ENCODE data around the gene WNK1. TPM values are rescaled to one million over a fixed set of nuclear protein-coding genes. Genes with fewer than 3 reads are reported as not detected.
"Not testable (repeated sequence)": the region's sequence is repeated elsewhere in the genome, so short reads cannot be mapped to it uniquely, and the experiment has no call there.

Gene WNK1
- total RNA-seq, result 215 TPM
- long read RNA-seq, transcript WNK1-203 (3 exons, 1,902 nt), result major isoform, 6 of 64 reads
- long read RNA-seq, partial matches to known transcripts, result 19 of 64 reads
- long read RNA-seq, other reads (novel, unspliced or antisense), result 39 of 64 reads

- H3K36me3 ChIP-seq, result no peaks in the 10 kb centered on the region
- intact Hi-C loops (cut with DNase I), result loop anchor here (10.0 kb wide), 1 partner anchor 177 kb away; no protein-coding TSS in a partner anchor
- ATAC-seq, result peak; percentile 89
These were observed at the start of gene WNK1 for GRCh38 chr12:751999-752694. Gene WNK1 (plus strand): TSS chr12:752579. CDS start chr12:753566, 987 bp downstream.

GRCh38 chr12:704516-705242 lies 47.7 kb upstream of the WNK1 start:
- DNase-seq, result no peak

More at GRCh38 chr12:751999-752694, at the start of gene WNK1:
- Histone ChIP-seq H3K27ac (peak within 1 kb of the TSS; percentile 93), H3K4me3 (peak within 1 kb of the TSS; percentile 74), H3K27me3 (no peaks in the 10 kb centered on the region), H3K4me1 (peaks cover 20% of the 10 kb centered on the region), H3K9me3 (no peaks in the 10 kb centered on the region)
- no peak for TF ChIP-seq CTCF (IDR thresholded peaks at IDR 0.05)
- peak; percentile 98 for DNase-seq

GRCh38 chr12:708084-708483 lies 44.3 kb upstream of the WNK1 start:
- DNase-seq; H3K9me3 ChIP-seq; H3K27me3 ChIP-seq; ATAC-seq; H3K4me1 ChIP-seq; H3K27ac ChIP-seq; intact Hi-C loops (cut with DNase I); H3K4me3 ChIP-seq; H3K36me3 ChIP-seq: not testable (repeated sequence)

More at GRCh38 chr12:704516-705242, 47.7 kb upstream of the WNK1 start:
- no peak for ATAC-seq
- H3K4me3 ChIP-seq, result no peak overlapping the region
- H3K27me3 ChIP-seq, result no peaks in the 10 kb centered on the region
- intact Hi-C loops (cut with DNase I), result no loop called here
- no peaks in the 10 kb centered on the region for H3K4me1 ChIP-seq
- H3K36me3 ChIP-seq, result no peaks in the 10 kb centered on the region
- TF ChIP-seq CTCF (IDR thresholded peaks at IDR 0.05), result no peak
- H3K9me3 ChIP-seq, result no peaks in the 10 kb centered on the region
- no peak overlapping the region for H3K27ac ChIP-seq

GRCh38 chr12:709455-710020 lies 42.8 kb upstream of the WNK1 start:
- Histone ChIP-seq H3K4me3 (no peak overlapping the region), H3K9me3 (no peaks in the 10 kb centered on the region), H3K27ac (no peak overlapping the region), H3K27me3 (no peaks in the 10 kb centered on the region), H3K4me1 (no peaks in the 10 kb centered on the region), H3K36me3 (no peaks in the 10 kb centered on the region)
- intact Hi-C loops (cut with DNase I), result no loop called here
- no peak for TF ChIP-seq CTCF (IDR thresholded peaks at IDR 0.05)
- ATAC-seq, result no peak
- DNase-seq, result no peak

- TF ChIP-seq CTCF (IDR thresholded peaks at IDR 0.05), result no peak
- Histone ChIP-seq H3K36me3 (no peaks in the 10 kb centered on the region), H3K4me1 (no peaks in the 10 kb centered on the region), H3K9me3 (no peaks in the 10 kb centered on the region), H3K4me3 (no peak overlapping the region), H3K27ac (no peak overlapping the region), H3K27me3 (no peaks in the 10 kb centered on the region)
- intact Hi-C loops (cut with DNase I), result no loop called here
- no peak for DNase-seq
- ATAC-seq, result no peak
These were observed 40.1 kb upstream of the WNK1 start for GRCh38 chr12:712172-712863.

Data from upper lobe of right lung (tissue), 1 donor.